PC-3 (cell line): ENCODE measurements around the gene TLE3. TPM values are rescaled to one million over a fixed set of nuclear protein-coding genes. Genes with fewer than 3 reads are reported as not detected.

ENCODE experiments used
- ATAC-seq: fragments of 200-7000 bp; cut with Tn5 transposase; 2 replicates; pipeline ENCODE4 v1.9.1; 2020; ENCODE audit warnings: mild to moderate bottlenecking, moderate library complexity
- BruUV-seq: library from RNA; stranded (reverse); fragments of 400-500 nt; replicated peaks from 2 replicates; lab custom pipeline; 2021; lab: Mats Ljungman, UMichigan
- CTCF ChIA-PET: fragments of 300-600 bp; sonication (Branson Sonifier 250); formaldehyde crosslinking; loops from one replicate; lab custom pipeline; 2022; ENCODE audit warnings: antibody characterized with exemption; lab: Charles Lee
- POLR2A ChIA-PET: fragments of 300-600 bp; sonication (Branson Sonifier 250); formaldehyde crosslinking; loops from one replicate; lab custom pipeline; 2022; ENCODE audit warnings: antibody characterized with exemption; ENCODE audit not compliant: unreplicated experiment; lab: Charles Lee
- DNase-seq: peaks from one replicate; pipeline ENCODE4 v3.0.0-alpha.2; 2015
- H2AFZ ChIP-seq: fragments of 300-600 bp; sonication (generic); 2 replicates; pipeline ENCODE4 v1.6.0; 2016; ENCODE audit warnings: antibody characterized with exemption, low read length
- H3F3A ChIP-seq: fragments of 300-600 bp; sonication (generic); one replicate; pipeline ENCODE4 v1.6.0; 2017; ENCODE audit warnings: antibody characterized with exemption, low read length, control low read depth, mild to moderate bottlenecking; ENCODE audit not compliant: unreplicated experiment
- H3K27ac ChIP-seq: fragments of 300-600 bp; sonication (generic); 2 replicates; pipeline ENCODE4 v1.5.1; 2016; ENCODE audit warnings: mild to moderate bottlenecking, low read length
- H3K27me3 ChIP-seq: fragments of 300-600 bp; sonication (generic); 2 replicates; pipeline ENCODE4 v1.6.1; 2016; ENCODE audit warnings: low read length, mixed read lengths
- H3K36me3 ChIP-seq: fragments of 300-600 bp; sonication (generic); 2 replicates; pipeline ENCODE4 v1.6.1; 2016; ENCODE audit warnings: low read depth, mixed run types, low read length, mixed read lengths
- H3K4me1 ChIP-seq: fragments of 300-600 bp; sonication (generic); 2 replicates; pipeline ENCODE4 v1.5.1; 2016; ENCODE audit warnings: low read length; ENCODE audit not compliant: insufficient read depth
- H3K4me2 ChIP-seq: fragments of 300-600 bp; sonication (generic); 2 replicates; pipeline ENCODE4 v1.6.0; 2016; ENCODE audit warnings: low read length
- H3K4me3 ChIP-seq: fragments of 300-600 bp; sonication (generic); 2 replicates; pipeline ENCODE4 v1.5.1; 2016; ENCODE audit warnings: mild to moderate bottlenecking, low read length, mixed read lengths
- H3K79me2 ChIP-seq: fragments of 300-600 bp; sonication (generic); 2 replicates; pipeline ENCODE4 v1.6.1; 2017; ENCODE audit warnings: low read length, mixed read lengths
- H3K9ac ChIP-seq: fragments of 300-600 bp; sonication (generic); 2 replicates; pipeline ENCODE4 v1.6.0; 2016; ENCODE audit warnings: mild to moderate bottlenecking, low read length
- H3K9me2 ChIP-seq: fragments of 300-600 bp; sonication (generic); replicated peaks from 2 replicates; pipeline ENCODE4 v1.6.1; 2016; ENCODE audit warnings: mixed run types, low read length, mixed read lengths
- H3K9me3 ChIP-seq: fragments of 300-600 bp; sonication (generic); 2 replicates; pipeline ENCODE4 v1.6.1; 2016; ENCODE audit warnings: low read length, mixed read lengths
- H4K20me1 ChIP-seq: fragments of 300-600 bp; sonication (generic); 2 replicates; pipeline ENCODE4 v1.6.1; 2016; ENCODE audit warnings: low read length, mixed read lengths
- EZH2 ChIP-seq: fragments of 300-600 bp; sonication (generic); IDR thresholded peaks from one replicate; pipeline ENCODE4 v1.6.1; 2017; ENCODE audit warnings: antibody characterized with exemption, mild to moderate bottlenecking, low read length; ENCODE audit not compliant: unreplicated experiment
- EZH2phosphoT487 ChIP-seq: fragments of 300-600 bp; sonication (generic); IDR thresholded peaks from 2 replicates; pipeline ENCODE4 v1.6.1; 2018; ENCODE audit warnings: mild to moderate bottlenecking, antibody characterized with exemption, low read length, borderline replicate concordance
- intact Hi-C: fragments of 100-400 bp; cut with micrococcal nuclease; formaldehyde crosslinking; loops from 2 replicates; pipeline ENCODE4 v1.9.0; 2023
- total RNA-seq: library from RNA; depleted of rRNA; stranded (reverse); fragments of >200 nt; gene quantifications from 2 replicates; pipeline ENCODE4 v1.2.3, GENCODE V29; 2014
- TF ChIP-seq, protein P1 (sequence below): fragments of 300-600 bp; sonication (generic); conservative IDR thresholded peaks from 2 replicates; pipeline ENCODE4 v1.5.1; 2017; ENCODE audit warnings: antibody characterized with exemption, low read depth, mild to moderate bottlenecking, low read length

The TLE3 gene
- total RNA-seq, 1 experiment from 2014 or later = 72.5 TPM

- DNase-seq (no peak), ATAC-seq (no peak)
- Histone ChIP-seq H2AFZ (no peak overlapping the region), H3K36me3 (peaks cover 51% of the 10 kb centered on the region), H3K79me2 (no peaks in the 10 kb centered on the region), H3K9me3 (no peaks in the 10 kb centered on the region), H3K27ac (no peak overlapping the region), H3F3A (no peaks in the 10 kb centered on the region), H3K4me1 (no peaks in the 10 kb centered on the region), H3K9me2 (no peaks in the 10 kb centered on the region), H4K20me1 (peaks cover 19% of the 10 kb centered on the region), H3K9ac (no peak overlapping the region), H3K4me3 (no peak overlapping the region), H3K4me2 (no peak overlapping the region), H3K27me3 (no peaks in the 10 kb centered on the region)
- ChIA-PET CTCF (no interaction called here), POLR2A (no interaction called here)
- intact Hi-C loops = no loop called here
- no peak for TF ChIP-seq EZH2phosphoT487
- TF ChIP-seq EZH2 = no peak
- TF ChIP-seq, protein P1, sequence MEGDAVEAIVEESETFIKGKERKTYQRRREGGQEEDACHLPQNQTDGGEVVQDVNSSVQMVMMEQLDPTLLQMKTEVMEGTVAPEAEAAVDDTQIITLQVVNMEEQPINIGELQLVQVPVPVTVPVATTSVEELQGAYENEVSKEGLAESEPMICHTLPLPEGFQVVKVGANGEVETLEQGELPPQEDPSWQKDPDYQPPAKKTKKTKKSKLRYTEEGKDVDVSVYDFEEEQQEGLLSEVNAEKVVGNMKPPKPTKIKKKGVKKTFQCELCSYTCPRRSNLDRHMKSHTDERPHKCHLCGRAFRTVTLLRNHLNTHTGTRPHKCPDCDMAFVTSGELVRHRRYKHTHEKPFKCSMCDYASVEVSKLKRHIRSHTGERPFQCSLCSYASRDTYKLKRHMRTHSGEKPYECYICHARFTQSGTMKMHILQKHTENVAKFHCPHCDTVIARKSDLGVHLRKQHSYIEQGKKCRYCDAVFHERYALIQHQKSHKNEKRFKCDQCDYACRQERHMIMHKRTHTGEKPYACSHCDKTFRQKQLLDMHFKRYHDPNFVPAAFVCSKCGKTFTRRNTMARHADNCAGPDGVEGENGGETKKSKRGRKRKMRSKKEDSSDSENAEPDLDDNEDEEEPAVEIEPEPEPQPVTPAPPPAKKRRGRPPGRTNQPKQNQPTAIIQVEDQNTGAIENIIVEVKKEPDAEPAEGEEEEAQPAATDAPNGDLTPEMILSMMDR = no peak
- no TSS peak for BruUV-seq
Observed at GRCh38 chr15:70064441-70064840, 33.3 kb downstream of the TLE3 start.

DNA sequence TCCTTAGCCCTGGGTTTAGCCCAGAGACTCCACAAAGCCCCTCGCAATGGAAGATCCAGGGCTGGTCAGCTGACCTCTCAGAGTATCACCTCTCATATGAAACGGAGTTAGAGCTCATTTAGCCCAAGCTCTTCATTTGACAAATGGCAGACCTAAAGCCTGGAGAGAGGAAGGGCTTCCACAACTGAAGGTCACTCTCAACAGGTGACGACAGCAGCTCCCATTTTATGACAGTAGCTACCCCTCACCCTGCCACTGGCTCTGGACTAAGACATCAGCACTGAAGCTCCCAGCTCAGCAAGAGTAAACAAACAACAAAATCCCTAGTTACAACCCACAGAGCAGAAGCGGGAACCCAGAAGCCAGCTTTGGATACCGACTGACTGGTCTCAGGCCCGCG is 33.7 kb downstream of the TLE3 start:
- intact Hi-C loops = no loop called here
- ATAC-seq = no peak
- no peak overlapping the region for H3K4me2 ChIP-seq
- H3K4me1 ChIP-seq = no peaks in the 10 kb centered on the region
- no peak for TF ChIP-seq EZH2
- TF ChIP-seq, protein P1 = no peak
- no peak for TF ChIP-seq EZH2phosphoT487
- ChIA-PET CTCF (no interaction called here), POLR2A (no interaction called here)
- no peak overlapping the region for H2AFZ ChIP-seq
- DNase-seq = no peak
- no peaks in the 10 kb centered on the region for H3K9me3 ChIP-seq
- no TSS peak for BruUV-seq
- no peak overlapping the region for H3K9ac ChIP-seq
- peaks cover 50% of the 10 kb centered on the region for H3K36me3 ChIP-seq
- peaks cover 18% of the 10 kb centered on the region for H4K20me1 ChIP-seq
- H3K27me3 ChIP-seq = no peaks in the 10 kb centered on the region
- no peaks in the 10 kb centered on the region for H3K9me2 ChIP-seq
- no peak overlapping the region for H3K4me3 ChIP-seq
- no peak overlapping the region for H3K27ac ChIP-seq
- no peaks in the 10 kb centered on the region for H3K79me2 ChIP-seq
- H3F3A ChIP-seq = no peaks in the 10 kb centered on the region

DNA sequence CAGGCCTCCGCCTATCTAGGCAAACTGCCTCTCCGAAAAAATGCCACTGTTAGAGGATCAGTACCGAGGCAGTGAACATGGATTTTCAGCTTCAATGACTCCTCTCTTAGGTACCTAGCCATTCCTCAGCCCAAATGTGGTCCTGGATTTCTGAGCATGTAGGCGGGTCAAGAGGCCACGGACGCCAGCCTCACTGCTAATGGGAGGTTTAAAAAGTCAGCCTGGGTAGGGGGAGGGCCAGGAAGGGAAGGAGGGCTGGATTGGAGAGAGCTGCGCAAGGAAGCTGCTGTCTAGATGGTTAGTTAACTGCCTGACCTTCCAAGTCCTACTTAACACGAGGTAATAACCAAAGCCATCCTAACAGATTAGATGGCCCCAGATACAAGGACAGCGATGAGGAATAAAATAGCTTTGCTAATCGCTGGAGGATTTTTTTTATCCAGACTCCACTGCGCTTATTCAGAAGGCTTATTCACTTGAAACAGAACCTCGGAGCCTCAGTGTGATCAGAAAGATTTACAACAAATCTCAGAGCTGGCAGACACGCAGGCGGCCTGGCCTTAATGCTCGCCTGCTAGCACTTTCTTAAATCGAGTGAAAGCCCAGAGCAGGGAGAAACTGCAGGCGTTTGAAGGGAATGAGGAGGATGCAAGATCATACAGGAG is 34.3 kb downstream of the TLE3 start:
- ChIA-PET POLR2A (no interaction called here), CTCF (no interaction called here)
- Histone ChIP-seq H4K20me1 (peaks cover 13% of the 10 kb centered on the region), H3K4me1 (no peaks in the 10 kb centered on the region), H3K36me3 (peaks cover 44% of the 10 kb centered on the region), H3K27ac (no peak overlapping the region), H3F3A (no peaks in the 10 kb centered on the region), H3K79me2 (no peaks in the 10 kb centered on the region), H3K4me2 (no peak overlapping the region), H3K9me3 (no peaks in the 10 kb centered on the region), H3K27me3 (no peaks in the 10 kb centered on the region), H3K9ac (no peak overlapping the region), H2AFZ (no peak overlapping the region), H3K4me3 (no peak overlapping the region), H3K9me2 (no peaks in the 10 kb centered on the region)
- ATAC-seq (no peak), DNase-seq (no peak)
- no TSS peak for BruUV-seq
- TF ChIP-seq, protein P1 = no peak
- TF ChIP-seq EZH2 (no peak), EZH2phosphoT487 (no peak)
- intact Hi-C loops = no loop called here
